WTC11 (cell line): ENCODE results near the gene LCNL1.

ENCODE experiments used
- FOXJ3 ChIP-seq: sonication (generic); formaldehyde crosslinking; IDR thresholded peaks from 2 replicates; pipeline ENCODE4 v1.9.0; 2021; ENCODE audit warnings: missing genetic modification reagents, mild to moderate bottlenecking, borderline replicate concordance
- NFYB ChIP-seq: sonication (generic); formaldehyde crosslinking; conservative IDR thresholded peaks from 2 replicates; pipeline ENCODE4 v1.8.0; 2022; ENCODE audit warnings: low read depth, missing genetic modification reagents
- SOX15 ChIP-seq: fragments of 250-450 bp; sonication (Bioruptor Pico); IDR thresholded peaks from 2 replicates; pipeline ENCODE4 v1.9.0; 2021; ENCODE audit warnings: mild to moderate bottlenecking
- TF ChIP-seq, protein P1 (sequence below): sonication (generic); formaldehyde crosslinking; IDR thresholded peaks from 2 replicates; pipeline ENCODE4 v1.8.0; 2022; ENCODE audit warnings: mild to moderate bottlenecking, missing genetic modification reagents
- TF ChIP-seq, protein P2 (sequence below): fragments of 200-600 bp; IDR thresholded peaks from 2 replicates; pipeline ENCODE4 v1.8.0; 2022; ENCODE audit warnings: antibody characterized with exemption

DNA sequence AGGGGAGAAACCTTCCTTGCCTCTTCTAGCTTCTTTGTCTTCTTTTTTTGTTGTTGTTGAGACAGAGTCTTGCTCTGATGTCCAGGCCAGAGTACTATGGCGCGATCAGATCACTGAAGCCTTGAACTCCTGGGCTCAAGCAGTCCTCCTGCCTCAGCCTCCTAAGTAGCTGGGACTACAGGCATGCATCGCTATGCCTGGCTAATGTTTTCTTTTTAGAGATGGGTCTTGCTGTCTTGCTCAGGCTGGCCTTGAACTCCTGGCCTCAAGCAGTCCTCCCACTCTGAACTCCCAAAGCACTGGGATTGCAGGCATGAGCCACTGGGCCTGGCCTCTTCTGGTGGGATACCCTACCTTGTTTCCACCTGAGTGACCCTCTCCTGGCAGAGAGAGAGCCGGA is 6.1 kb downstream of the LCNL1 start:
- TF ChIP-seq, protein P1, sequence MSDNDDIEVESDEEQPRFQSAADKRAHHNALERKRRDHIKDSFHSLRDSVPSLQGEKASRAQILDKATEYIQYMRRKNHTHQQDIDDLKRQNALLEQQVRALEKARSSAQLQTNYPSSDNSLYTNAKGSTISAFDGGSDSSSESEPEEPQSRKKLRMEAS: no peak
- TF ChIP-seq, protein P2, sequence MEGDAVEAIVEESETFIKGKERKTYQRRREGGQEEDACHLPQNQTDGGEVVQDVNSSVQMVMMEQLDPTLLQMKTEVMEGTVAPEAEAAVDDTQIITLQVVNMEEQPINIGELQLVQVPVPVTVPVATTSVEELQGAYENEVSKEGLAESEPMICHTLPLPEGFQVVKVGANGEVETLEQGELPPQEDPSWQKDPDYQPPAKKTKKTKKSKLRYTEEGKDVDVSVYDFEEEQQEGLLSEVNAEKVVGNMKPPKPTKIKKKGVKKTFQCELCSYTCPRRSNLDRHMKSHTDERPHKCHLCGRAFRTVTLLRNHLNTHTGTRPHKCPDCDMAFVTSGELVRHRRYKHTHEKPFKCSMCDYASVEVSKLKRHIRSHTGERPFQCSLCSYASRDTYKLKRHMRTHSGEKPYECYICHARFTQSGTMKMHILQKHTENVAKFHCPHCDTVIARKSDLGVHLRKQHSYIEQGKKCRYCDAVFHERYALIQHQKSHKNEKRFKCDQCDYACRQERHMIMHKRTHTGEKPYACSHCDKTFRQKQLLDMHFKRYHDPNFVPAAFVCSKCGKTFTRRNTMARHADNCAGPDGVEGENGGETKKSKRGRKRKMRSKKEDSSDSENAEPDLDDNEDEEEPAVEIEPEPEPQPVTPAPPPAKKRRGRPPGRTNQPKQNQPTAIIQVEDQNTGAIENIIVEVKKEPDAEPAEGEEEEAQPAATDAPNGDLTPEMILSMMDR: no peak
- TF ChIP-seq NFYB (CRISPR knock-in tag) (no peak), FOXJ3 (CRISPR knock-in tag) (no peak), SOX15 (no peak)
